B cell (primary cell): ENCODE results near the gene EGFR. TPM values are rescaled to one million over a fixed set of nuclear protein-coding genes. Genes with fewer than 3 reads are reported as not detected.

Experiments used
- ATAC-seq: fragments of 200-7000 bp; cut with Tn5 transposase; one replicate; pipeline ENCODE4 v1.10.0; 2021; ENCODE audit warnings: low read depth, mild to moderate bottlenecking, moderate number of reproducible peaks, moderate library complexity
- CTCF ChIA-PET: fragments of 350-600 bp; sonication (Branson Sonifier 250); formaldehyde crosslinking; loops from one replicate; lab custom pipeline; 2021; ENCODE audit warnings: antibody characterized with exemption, inconsistent platforms; lab: Charles Lee
- POLR2A ChIA-PET: fragments of 350-600 bp; sonication (Branson Sonifier 250); formaldehyde crosslinking; loops from one replicate; lab custom pipeline; 2021; ENCODE audit warnings: antibody characterized with exemption; lab: Charles Lee
- DNase-seq: peaks from one replicate; pipeline ENCODE4 v3.0.0; 2013
- H2AFZ ChIP-seq: 2 replicates; pipeline ENCODE4 v1.6.1; 2012; ENCODE audit warnings: mild to moderate bottlenecking, low read depth, low read length; ENCODE audit not compliant: insufficient read depth, poor library complexity, severe bottlenecking
- H3K27ac ChIP-seq, 2 donors: 1 replicate in 1 of 2; 2 replicates in 1 of 2; pipeline ENCODE4 v1.5.1; 2012 to 2013; ENCODE audit warnings: low read length in 2 of 2, mild to moderate bottlenecking in 2 of 2, moderate library complexity in 1 of 2
- H3K27me3 ChIP-seq, 4 experiments: fragments of 200-600 bp in 1 of 4; sonication (generic) in 1 of 4; replicated peaks in 1 of 4; 1 replicate in 2 of 4; 2 replicates in 2 of 4; pipeline versions ENCODE4 v1.6.1 to v1.7.0; 2013 to 2016; ENCODE audit warnings: low read length in 3 of 4, mild to moderate bottlenecking in 2 of 4, mixed read lengths in 1 of 4, moderate library complexity in 1 of 4; ENCODE audit not compliant: insufficient read depth in 4 of 4, control insufficient read depth in 3 of 4; ENCODE audit errors: control extremely low read depth in 1 of 4
- H3K36me3 ChIP-seq, 2 experiments: replicated peaks in 1 of 2; 1 replicate in 1 of 2; 2 replicates in 1 of 2; pipeline versions ENCODE4 v1.6.1 to v1.7.1; 2013; ENCODE audit warnings: low read length in 1 of 2; ENCODE audit not compliant: insufficient read depth in 2 of 2, control insufficient read depth in 1 of 2; ENCODE audit errors: control extremely low read depth in 1 of 2, extremely low read depth in 1 of 2
- H3K4me1 ChIP-seq, 2 donors: fragments of 200-600 bp in 1 of 2; sonication (generic) in 1 of 2; 1 replicate in 1 of 2; 2 replicates in 1 of 2; pipeline versions ENCODE4 v1.5.1 to v1.6.1; 2013 to 2017; ENCODE audit warnings: low read length in 2 of 2; ENCODE audit not compliant: control insufficient read depth in 2 of 2, insufficient read depth in 2 of 2
- H3K4me2 ChIP-seq: replicated peaks from 2 replicates; pipeline ENCODE3; 2012; ENCODE audit warnings: mild to moderate bottlenecking, low read depth, low read length; ENCODE audit not compliant: poor library complexity, severe bottlenecking
- H3K4me3 ChIP-seq, 5 experiments: fragments of 200-600 bp in 1 of 5; sonication (generic) in 1 of 5; 1 replicate in 3 of 5; 2 replicates in 2 of 5; pipeline versions ENCODE4 v1.5.1 to v1.7.0; 2011 to 2016; ENCODE audit warnings: low read length in 4 of 5, mild to moderate bottlenecking in 4 of 5, low read depth in 2 of 5, control low read depth in 1 of 5, moderate library complexity in 1 of 5; ENCODE audit not compliant: insufficient read depth in 1 of 5; ENCODE audit errors: control extremely low read depth in 1 of 5, extremely low read depth in 1 of 5
- H3K79me2 ChIP-seq: fragments of 200-600 bp; sonication (generic); one replicate; pipeline ENCODE4 v1.6.0; 2016; ENCODE audit warnings: low read length; ENCODE audit not compliant: control insufficient read depth, insufficient read depth
- H3K9ac ChIP-seq: fragments of 200-600 bp; sonication (generic); 2 replicates; pipeline ENCODE4 v1.6.1; 2017; ENCODE audit warnings: mild to moderate bottlenecking, low read length, moderate library complexity
- H3K9me3 ChIP-seq, 3 donors: one replicate each; pipeline versions ENCODE4 v1.6.1 to v1.7.1; 2013; ENCODE audit warnings: low read length in 2 of 3; ENCODE audit not compliant: control insufficient read depth in 2 of 3, insufficient read depth in 1 of 3; ENCODE audit errors: control extremely low read depth in 1 of 3
- H4K20me1 ChIP-seq: 2 replicates; pipeline ENCODE4 v1.6.0; 2012; ENCODE audit warnings: mild to moderate bottlenecking, low read length; ENCODE audit not compliant: insufficient read depth, control insufficient read depth, poor library complexity, severe bottlenecking
- H3K27ac Mint-ChIP-seq: one replicate; pipeline ENCODE4 v1.8.0; 2021; ENCODE audit warnings: mixed read lengths
- H3K27me3 Mint-ChIP-seq: one replicate; pipeline ENCODE4 v1.8.0; 2021; ENCODE audit warnings: mixed read lengths
- H3K4me1 Mint-ChIP-seq: one replicate; pipeline ENCODE4 v1.8.0; 2021; ENCODE audit warnings: mixed read lengths
- H3K4me3 Mint-ChIP-seq: one replicate; pipeline ENCODE4 v1.8.0; 2021; ENCODE audit warnings: mixed read lengths
- H3K9me3 Mint-ChIP-seq: one replicate; pipeline ENCODE4 v1.8.0; 2022; ENCODE audit warnings: mixed read lengths; ENCODE audit not compliant: insufficient read depth
- EZH2 ChIP-seq: IDR thresholded peaks from 2 replicates; pipeline ENCODE4 v1.6.1; 2012; ENCODE audit warnings: borderline replicate concordance, low read depth, mild to moderate bottlenecking, moderate library complexity, low read length; ENCODE audit not compliant: insufficient read depth, poor library complexity, severe bottlenecking
- WGBS: methylation state at CpG from one replicate; pipeline ENCODE4 v1.1.5; 2013; ENCODE audit warnings: missing lambda C conversion rate; ENCODE audit not compliant: insufficient coverage; 5-methylcytosine and 5-hydroxymethylcytosine counted together
- intact Hi-C: fragments of 100-400 bp; cut with micrococcal nuclease; formaldehyde crosslinking; loops from one replicate; pipeline ENCODE4 v1.10.0; 2022
- polyA plus RNA-seq: library from polyadenylated mRNA; depleted of rRNA; stranded (reverse); fragments of >200 nt; gene quantifications from 2 replicates; pipeline ENCODE4 v1.2.3, GENCODE V29; 2012
- total RNA-seq, 2 donors: library from RNA; stranded (reverse); fragments of 120-200 nt in 1 of 2; gene quantifications; 1 replicate in 1 of 2; 2 replicates in 1 of 2; pipeline versions ENCODE4 v1.2.3 to v1.2.4, GENCODE V29; 2013 to 2022
- TF ChIP-seq, protein P1 (sequence below): fragments of 200-600 bp; IDR thresholded peaks from one replicate; pipeline ENCODE4 v1.8.0; 2022; ENCODE audit warnings: antibody characterized with exemption, mild to moderate bottlenecking

Gene EGFR
- total and polyA plus RNA-seq, 2 donors (not counting 1 experiment from before 2014, with no cell fraction given) = not detected

DNA sequence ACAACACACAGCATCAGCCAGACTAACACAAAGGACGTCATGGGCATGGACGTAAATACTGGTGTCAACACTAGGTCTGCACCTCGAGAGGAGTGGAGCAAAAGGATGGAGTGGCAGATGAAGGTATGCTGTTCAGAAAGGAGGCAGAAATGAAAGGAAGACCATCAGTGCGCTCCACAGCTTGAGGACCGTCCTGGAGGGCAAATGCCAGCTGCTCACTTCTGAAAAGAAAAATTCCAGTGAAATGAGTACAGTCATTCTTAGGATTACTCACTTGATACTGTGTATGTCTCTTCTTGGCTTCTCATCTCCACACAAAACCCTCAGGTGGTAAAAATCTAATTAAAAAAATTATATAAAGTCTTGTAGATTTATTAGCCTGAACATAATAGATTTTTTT, 44.8 kb downstream of the EGFR start:
- H3K9me3 ChIP-seq = no peaks in the 10 kb centered on the region
- H3K79me2 ChIP-seq = no peaks in the 10 kb centered on the region
- Mint-ChIP-seq H3K4me3 (no peak overlapping the region), H3K27ac (no peak overlapping the region), H3K4me1 (peaks cover 2% of the 10 kb centered on the region), H3K27me3 (peaks cover 39% of the 10 kb centered on the region), H3K9me3 (no peaks in the 10 kb centered on the region)
- no peak overlapping the region for H3K4me2 ChIP-seq
- no peak for DNase-seq
- H3K4me3 ChIP-seq = no peak overlapping the region
- H3K27ac ChIP-seq = no peak overlapping the region
- no peak overlapping the region for H2AFZ ChIP-seq
- no peaks in the 10 kb centered on the region for H3K36me3 ChIP-seq
- POLR2A ChIA-PET = no interaction called here
- no peaks in the 10 kb centered on the region for H4K20me1 ChIP-seq
- WGBS = 69% methylated on average over 2 of the region's 5 CpGs
- no peaks in the 10 kb centered on the region for H3K4me1 ChIP-seq
- CTCF ChIA-PET = interaction anchor here (0.9 kb wide), 1 partner anchor 192 kb away, joined by 3 read pairs; no protein-coding TSS in a partner anchor
- H3K27me3 ChIP-seq = peaks cover 0 to 3% (median 0%) of the 10 kb centered on the region in 4 experiments
- no peak for ATAC-seq
- no peak overlapping the region for H3K9ac ChIP-seq
- TF ChIP-seq, protein P1, sequence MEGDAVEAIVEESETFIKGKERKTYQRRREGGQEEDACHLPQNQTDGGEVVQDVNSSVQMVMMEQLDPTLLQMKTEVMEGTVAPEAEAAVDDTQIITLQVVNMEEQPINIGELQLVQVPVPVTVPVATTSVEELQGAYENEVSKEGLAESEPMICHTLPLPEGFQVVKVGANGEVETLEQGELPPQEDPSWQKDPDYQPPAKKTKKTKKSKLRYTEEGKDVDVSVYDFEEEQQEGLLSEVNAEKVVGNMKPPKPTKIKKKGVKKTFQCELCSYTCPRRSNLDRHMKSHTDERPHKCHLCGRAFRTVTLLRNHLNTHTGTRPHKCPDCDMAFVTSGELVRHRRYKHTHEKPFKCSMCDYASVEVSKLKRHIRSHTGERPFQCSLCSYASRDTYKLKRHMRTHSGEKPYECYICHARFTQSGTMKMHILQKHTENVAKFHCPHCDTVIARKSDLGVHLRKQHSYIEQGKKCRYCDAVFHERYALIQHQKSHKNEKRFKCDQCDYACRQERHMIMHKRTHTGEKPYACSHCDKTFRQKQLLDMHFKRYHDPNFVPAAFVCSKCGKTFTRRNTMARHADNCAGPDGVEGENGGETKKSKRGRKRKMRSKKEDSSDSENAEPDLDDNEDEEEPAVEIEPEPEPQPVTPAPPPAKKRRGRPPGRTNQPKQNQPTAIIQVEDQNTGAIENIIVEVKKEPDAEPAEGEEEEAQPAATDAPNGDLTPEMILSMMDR = no peak
- no peak for TF ChIP-seq EZH2
- intact Hi-C loops = no loop called here

GRCh38 chr7:55065079-55065478, 46.3 kb downstream of the EGFR start:
- no peak overlapping the region for H3K27ac ChIP-seq
- no peaks in the 10 kb centered on the region for H3K36me3 ChIP-seq
- H3K27me3 ChIP-seq = peaks cover 0 to 7% (median under 1%) of the 10 kb centered on the region in 4 experiments
- H3K27me3 Mint-ChIP-seq = peaks cover 41% of the 10 kb centered on the region
- POLR2A ChIA-PET = no interaction called here
- no CpG with 5 or more reads among the region's 4 CpGs for WGBS
- no peaks in the 10 kb centered on the region for H4K20me1 ChIP-seq
- no peaks in the 10 kb centered on the region for H3K4me1 ChIP-seq
- H2AFZ ChIP-seq = no peak overlapping the region
- H3K4me3 ChIP-seq = no peak overlapping the region
- H3K4me2 ChIP-seq = no peak overlapping the region
- no peak for TF ChIP-seq EZH2
- TF ChIP-seq, protein P1 = no peak
- ATAC-seq (no peak), DNase-seq (no peak)
- no peaks in the 10 kb centered on the region for H3K9me3 ChIP-seq
- H3K9me3 Mint-ChIP-seq = no peaks in the 10 kb centered on the region
- no peak overlapping the region for H3K27ac Mint-ChIP-seq
- no peaks in the 10 kb centered on the region for H3K79me2 ChIP-seq
- H3K4me1 Mint-ChIP-seq = peaks cover 2% of the 10 kb centered on the region
- CTCF ChIA-PET = no interaction called here
- no peak overlapping the region for H3K9ac ChIP-seq
- intact Hi-C loops = no loop called here
- H3K4me3 Mint-ChIP-seq = no peak overlapping the region
